OCI-LY3 (cell line): ENCODE results near the gene FN1.

Source experiments
- H2AFZ ChIP-seq: fragments of 200-600, 300-600 bp; shearing (Covaris generic); 2 replicates; pipeline ENCODE4 v1.6.0; 2014; ENCODE audit warnings: antibody characterized with exemption, low read depth, low read length
- H3K27ac ChIP-seq: fragments of 200-600, 300-600 bp; sonication (generic); 2 replicates; pipeline ENCODE4 v1.5.1; 2014; ENCODE audit warnings: mild to moderate bottlenecking, low read length, moderate library complexity, mixed read lengths
- H3K27me3 ChIP-seq: fragments of 200-600, 300-600 bp; sonication (generic); 2 replicates; pipeline ENCODE4 v1.6.1; 2014; ENCODE audit warnings: low read depth, low read length, mixed read lengths
- H3K36me3 ChIP-seq: fragments of 200-600, 300-600 bp; sonication (generic); replicated peaks from 2 replicates; pipeline ENCODE3; 2014; ENCODE audit warnings: low read depth, low read length, mixed read lengths
- H3K4me1 ChIP-seq: fragments of 300-600, 200-600 bp; sonication (generic); 2 replicates; pipeline ENCODE4 v1.6.1; 2014; ENCODE audit warnings: low read length, mixed read lengths
- H3K4me2 ChIP-seq: fragments of 200-600, 300-600 bp; sonication (generic); 2 replicates; pipeline ENCODE4 v1.6.1; 2014; ENCODE audit warnings: low read length, mixed read lengths
- H3K4me3 ChIP-seq: fragments of 300-600, 200-600 bp; sonication (generic); 2 replicates; pipeline ENCODE4 v1.5.1; 2014; ENCODE audit warnings: antibody characterized with exemption, mild to moderate bottlenecking, low read length, moderate library complexity
- H3K79me2 ChIP-seq: fragments of 300-600, 200-600 bp; shearing (Covaris generic); 2 replicates; pipeline ENCODE4 v1.6.1; 2014; ENCODE audit warnings: mild to moderate bottlenecking, low read length, mixed read lengths
- H3K9ac ChIP-seq: fragments of 300-600, 200-600 bp; shearing (Covaris generic); 2 replicates; pipeline ENCODE4 v1.6.0; 2014; ENCODE audit warnings: mild to moderate bottlenecking, low read length, moderate library complexity
- H3K9me3 ChIP-seq: fragments of 200-600, 300-600 bp; shearing (Covaris generic); 2 replicates; pipeline ENCODE4 v1.6.1; 2014; ENCODE audit warnings: low read length, mixed read lengths; ENCODE audit not compliant: insufficient read depth
- H4K20me1 ChIP-seq: fragments of 200-600, 300-600 bp; sonication (generic); 2 replicates; pipeline ENCODE4 v1.6.1; 2016; ENCODE audit warnings: low read length, mixed read lengths; ENCODE audit not compliant: insufficient read depth
- EZH2phosphoT487 ChIP-seq: fragments of 200-600 bp; shearing (Covaris generic); IDR thresholded peaks from 2 replicates; pipeline ENCODE4 v1.6.1; 2018; ENCODE audit warnings: antibody characterized with exemption, mixed run types, low read depth
- TF ChIP-seq, protein P1 (sequence below): fragments of 200-600, 300-600 bp; sonication (generic); IDR thresholded peaks from 2 replicates; pipeline ENCODE4 v1.5.1; 2014; ENCODE audit warnings: antibody characterized with exemption, low read length, low read depth

Gene FN1

DNA sequence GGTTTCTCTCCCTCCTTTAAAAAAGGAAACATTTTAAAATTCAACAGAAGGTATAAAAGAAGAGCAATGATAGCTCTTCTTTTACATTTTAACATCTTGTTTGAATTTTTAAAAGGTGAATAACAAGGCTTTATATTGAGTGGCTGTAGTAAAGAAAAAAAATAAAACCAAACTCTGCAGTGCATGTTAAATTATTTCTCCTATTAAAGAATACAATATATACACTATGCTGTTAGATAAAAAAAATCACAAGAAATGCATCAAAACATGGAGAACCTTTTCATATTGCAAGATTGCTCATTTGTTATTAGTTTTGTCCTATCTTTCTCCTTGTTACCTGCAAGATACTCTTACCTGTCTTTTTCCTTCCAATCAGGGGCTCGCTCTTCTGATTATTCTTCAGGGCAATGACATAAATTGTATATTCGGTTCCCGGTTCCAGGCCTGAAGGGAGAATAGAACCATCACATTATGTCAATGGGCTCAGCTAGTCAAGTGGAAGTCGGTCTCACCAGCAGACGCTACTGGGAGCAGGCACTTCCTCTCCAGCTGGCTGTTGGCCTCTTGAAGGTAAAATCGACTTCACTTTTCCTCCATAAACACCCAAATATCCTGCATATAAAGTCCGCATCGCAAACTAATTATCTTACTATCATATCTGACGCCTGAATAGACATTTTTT, 62.8 kb downstream of the FN1 start:
- Histone ChIP-seq H3K9me3 (no peaks in the 10 kb centered on the region), H3K4me2 (no peak overlapping the region), H3K36me3 (peaks cover 8% of the 10 kb centered on the region), H3K9ac (no peak overlapping the region), H3K4me1 (no peaks in the 10 kb centered on the region), H3K27ac (no peak overlapping the region), H3K79me2 (no peaks in the 10 kb centered on the region), H3K27me3 (no peaks in the 10 kb centered on the region), H4K20me1 (no peaks in the 10 kb centered on the region), H3K4me3 (no peak overlapping the region), H2AFZ (no peak overlapping the region)
- TF ChIP-seq, protein P1, sequence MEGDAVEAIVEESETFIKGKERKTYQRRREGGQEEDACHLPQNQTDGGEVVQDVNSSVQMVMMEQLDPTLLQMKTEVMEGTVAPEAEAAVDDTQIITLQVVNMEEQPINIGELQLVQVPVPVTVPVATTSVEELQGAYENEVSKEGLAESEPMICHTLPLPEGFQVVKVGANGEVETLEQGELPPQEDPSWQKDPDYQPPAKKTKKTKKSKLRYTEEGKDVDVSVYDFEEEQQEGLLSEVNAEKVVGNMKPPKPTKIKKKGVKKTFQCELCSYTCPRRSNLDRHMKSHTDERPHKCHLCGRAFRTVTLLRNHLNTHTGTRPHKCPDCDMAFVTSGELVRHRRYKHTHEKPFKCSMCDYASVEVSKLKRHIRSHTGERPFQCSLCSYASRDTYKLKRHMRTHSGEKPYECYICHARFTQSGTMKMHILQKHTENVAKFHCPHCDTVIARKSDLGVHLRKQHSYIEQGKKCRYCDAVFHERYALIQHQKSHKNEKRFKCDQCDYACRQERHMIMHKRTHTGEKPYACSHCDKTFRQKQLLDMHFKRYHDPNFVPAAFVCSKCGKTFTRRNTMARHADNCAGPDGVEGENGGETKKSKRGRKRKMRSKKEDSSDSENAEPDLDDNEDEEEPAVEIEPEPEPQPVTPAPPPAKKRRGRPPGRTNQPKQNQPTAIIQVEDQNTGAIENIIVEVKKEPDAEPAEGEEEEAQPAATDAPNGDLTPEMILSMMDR = no peak
- TF ChIP-seq EZH2phosphoT487 = no peak

DNA sequence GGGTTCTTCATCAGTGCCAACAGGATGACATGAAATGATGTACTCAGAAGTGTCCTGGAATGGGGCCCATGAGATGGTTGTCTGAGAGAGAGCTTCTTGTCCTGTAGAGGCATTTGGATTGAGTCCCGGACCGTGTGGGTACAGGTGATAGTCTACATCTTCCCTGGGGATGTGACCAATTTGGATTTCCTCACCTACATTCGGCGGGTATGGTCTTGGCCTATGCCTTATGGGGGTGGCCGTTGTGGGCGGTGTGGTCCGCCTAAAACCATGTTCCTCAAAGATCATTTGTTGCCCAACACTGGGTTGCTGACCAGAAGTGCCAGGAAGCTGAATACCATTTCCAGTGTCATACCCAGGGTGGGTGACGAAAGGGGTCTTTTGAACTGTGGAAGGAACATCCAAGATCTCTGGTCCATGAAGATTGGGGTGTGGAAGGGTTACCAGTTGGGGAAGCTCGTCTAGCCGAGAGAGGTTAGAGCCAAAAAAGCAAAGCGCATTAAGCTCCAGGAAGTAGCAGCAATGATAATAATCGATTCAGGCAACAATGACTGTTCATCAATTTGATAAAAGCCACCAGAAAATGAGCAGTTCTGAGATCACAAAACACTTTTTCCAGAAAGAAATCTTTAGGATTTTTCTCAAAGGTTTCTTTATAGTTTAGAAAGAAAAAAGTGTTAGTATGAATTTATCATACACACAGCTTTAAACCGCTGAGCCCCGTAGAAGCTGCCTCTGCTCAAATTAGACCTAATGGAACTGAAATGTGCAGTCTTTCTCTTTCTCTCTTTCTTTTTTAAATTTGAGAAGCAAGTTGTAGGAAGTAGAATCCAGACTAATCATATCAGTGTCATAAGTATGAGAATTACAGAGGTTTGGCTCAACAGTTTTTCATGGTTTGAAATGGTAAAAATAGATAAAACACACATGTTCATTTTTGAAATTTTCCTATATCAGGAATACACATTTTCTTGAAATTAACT, 63.7 kb downstream of the FN1 start:
- TF ChIP-seq, protein P1 = no peak
- no peak for TF ChIP-seq EZH2phosphoT487
- H3K4me1 ChIP-seq = no peaks in the 10 kb centered on the region
- H3K27me3 ChIP-seq = no peaks in the 10 kb centered on the region
- H3K4me2 ChIP-seq = no peak overlapping the region
- H4K20me1 ChIP-seq = no peaks in the 10 kb centered on the region
- H2AFZ ChIP-seq = no peak overlapping the region
- H3K4me3 ChIP-seq = no peak overlapping the region
- H3K27ac ChIP-seq = no peak overlapping the region
- no peak overlapping the region for H3K9ac ChIP-seq
- peaks cover 8% of the 10 kb centered on the region for H3K36me3 ChIP-seq
- no peaks in the 10 kb centered on the region for H3K79me2 ChIP-seq
- H3K9me3 ChIP-seq = no peaks in the 10 kb centered on the region

DNA sequence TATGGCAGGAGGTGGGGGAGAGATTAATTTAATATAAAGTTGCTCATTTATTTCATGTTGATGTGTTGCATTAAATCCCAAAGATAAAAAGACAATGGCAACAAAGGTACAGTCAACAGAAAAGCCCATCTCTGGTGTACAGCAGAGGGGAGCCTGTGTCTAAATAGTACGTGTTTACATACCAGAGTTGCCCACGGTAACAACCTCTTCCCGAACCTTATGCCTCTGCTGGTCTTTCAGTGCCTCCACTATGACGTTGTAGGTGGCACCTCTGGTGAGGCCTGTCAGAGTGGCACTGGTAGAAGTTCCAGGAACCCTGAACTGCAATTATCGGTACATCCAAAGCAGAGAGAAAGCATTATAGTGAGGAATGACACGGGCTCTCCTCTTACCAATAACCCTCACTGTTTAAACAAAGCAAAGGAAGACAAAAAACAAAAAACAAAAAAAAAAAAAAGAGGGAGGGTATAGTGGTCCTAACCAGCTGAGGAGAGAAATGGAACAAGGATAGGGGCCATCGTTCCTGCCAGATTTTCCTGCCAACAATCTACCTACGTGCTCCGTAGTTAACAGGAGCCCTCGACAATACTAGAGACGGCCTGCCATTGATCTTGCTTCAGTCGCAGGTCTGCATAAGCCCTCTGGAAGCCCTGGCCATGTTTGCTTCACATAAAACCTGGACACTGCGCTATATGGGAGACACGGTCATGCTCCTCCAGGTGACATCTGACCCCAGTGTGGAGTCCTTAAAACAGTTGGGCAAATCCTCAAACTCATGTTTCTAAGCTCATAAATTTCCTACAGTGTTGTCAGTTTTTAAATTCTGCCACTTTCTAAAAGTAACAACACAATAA, 65.5 kb downstream of the FN1 start:
- Histone ChIP-seq H3K9me3 (no peaks in the 10 kb centered on the region), H3K79me2 (no peaks in the 10 kb centered on the region), H3K4me3 (no peak overlapping the region), H3K27me3 (no peaks in the 10 kb centered on the region), H3K9ac (no peak overlapping the region), H4K20me1 (no peaks in the 10 kb centered on the region), H3K4me2 (no peak overlapping the region), H2AFZ (no peak overlapping the region), H3K36me3 (peaks cover 9% of the 10 kb centered on the region), H3K27ac (no peak overlapping the region), H3K4me1 (no peaks in the 10 kb centered on the region)
- TF ChIP-seq EZH2phosphoT487 = no peak

DNA sequence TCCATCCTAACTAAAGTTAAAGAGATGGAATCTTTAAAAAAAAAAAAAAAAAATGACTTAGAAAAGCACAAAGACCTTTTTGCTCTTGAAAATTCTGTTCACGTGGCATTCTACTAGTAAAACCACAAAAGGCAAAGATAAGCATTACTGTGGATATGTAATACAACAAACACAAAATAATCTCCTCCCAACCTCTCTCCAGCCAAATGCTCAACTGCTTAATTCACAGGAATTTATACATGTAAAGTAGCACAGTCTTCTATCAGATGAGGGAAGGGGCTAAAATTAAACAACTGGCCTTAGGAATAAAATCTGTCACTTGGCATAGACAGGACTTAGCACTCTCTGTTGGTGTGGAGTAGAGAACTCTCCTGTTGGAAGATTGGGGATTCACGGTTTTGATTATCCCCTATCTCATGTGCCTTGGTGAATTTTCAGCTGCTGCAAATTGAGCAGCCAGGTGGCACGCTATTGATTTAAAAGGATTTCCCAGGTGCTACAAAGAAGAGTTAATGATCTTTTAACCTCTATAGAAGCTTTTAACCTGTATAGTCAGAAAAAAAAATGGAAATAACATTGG, 66.6 kb downstream of the FN1 start:
- Histone ChIP-seq H3K4me3 (no peak overlapping the region), H2AFZ (no peak overlapping the region), H3K27ac (no peak overlapping the region), H3K79me2 (no peaks in the 10 kb centered on the region), H3K4me2 (no peak overlapping the region), H3K9ac (no peak overlapping the region), H3K4me1 (no peaks in the 10 kb centered on the region; the same call in 1 of the 2 replicates), H3K36me3 (peaks cover 6% of the 10 kb centered on the region), H3K9me3 (no peaks in the 10 kb centered on the region), H3K27me3 (no peaks in the 10 kb centered on the region), H4K20me1 (no peaks in the 10 kb centered on the region)
- TF ChIP-seq, protein P1 = no peak
- no peak for TF ChIP-seq EZH2phosphoT487
